ENCODE results near the gene MTX1.

DNA sequence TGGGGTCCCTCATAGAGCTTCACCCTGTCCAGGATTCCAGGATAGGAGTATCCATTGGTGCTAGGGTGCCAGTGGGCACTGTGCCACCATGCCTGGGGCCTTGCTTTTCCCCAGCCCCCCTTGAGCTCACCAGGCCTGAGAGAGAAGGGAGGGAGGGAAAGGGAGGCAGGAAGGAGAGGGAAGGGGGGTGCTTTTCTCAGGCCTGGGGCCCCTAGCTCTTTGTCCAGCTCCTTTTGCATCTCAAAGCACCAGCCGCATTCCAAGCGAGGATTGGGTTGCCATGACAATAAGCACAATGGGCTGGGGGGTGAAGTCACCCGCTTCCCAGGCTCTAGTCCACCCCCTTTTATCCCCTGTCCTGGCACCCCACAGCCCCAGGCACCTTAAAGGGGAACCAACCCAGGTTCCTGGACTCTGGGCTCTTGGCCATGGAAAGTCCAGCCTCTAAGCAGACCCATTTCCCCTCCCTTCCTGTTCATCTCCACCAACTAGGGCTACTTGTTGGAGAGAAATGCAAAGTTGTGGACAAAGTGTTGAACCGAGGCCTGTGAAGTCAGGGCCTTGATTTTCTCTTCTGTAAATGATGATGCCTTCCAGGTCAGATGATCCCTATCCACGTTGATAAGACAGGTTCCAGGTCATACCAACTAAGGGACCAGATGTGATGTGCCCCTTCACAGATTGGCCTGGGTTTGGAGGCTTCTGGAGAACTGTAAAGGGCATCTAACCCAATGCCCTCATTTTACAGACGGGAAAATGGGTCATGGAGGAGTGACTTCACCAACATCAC lies 12.2 kb upstream of the MTX1 start:
- TF ChIP-seq, protein P1, sequence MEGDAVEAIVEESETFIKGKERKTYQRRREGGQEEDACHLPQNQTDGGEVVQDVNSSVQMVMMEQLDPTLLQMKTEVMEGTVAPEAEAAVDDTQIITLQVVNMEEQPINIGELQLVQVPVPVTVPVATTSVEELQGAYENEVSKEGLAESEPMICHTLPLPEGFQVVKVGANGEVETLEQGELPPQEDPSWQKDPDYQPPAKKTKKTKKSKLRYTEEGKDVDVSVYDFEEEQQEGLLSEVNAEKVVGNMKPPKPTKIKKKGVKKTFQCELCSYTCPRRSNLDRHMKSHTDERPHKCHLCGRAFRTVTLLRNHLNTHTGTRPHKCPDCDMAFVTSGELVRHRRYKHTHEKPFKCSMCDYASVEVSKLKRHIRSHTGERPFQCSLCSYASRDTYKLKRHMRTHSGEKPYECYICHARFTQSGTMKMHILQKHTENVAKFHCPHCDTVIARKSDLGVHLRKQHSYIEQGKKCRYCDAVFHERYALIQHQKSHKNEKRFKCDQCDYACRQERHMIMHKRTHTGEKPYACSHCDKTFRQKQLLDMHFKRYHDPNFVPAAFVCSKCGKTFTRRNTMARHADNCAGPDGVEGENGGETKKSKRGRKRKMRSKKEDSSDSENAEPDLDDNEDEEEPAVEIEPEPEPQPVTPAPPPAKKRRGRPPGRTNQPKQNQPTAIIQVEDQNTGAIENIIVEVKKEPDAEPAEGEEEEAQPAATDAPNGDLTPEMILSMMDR (IDR thresholded peaks at IDR 0.05) = no peak
- no peak for TF ChIP-seq RFX5 (IDR thresholded peaks at IDR 0.05; ENCODE audit: low read length)
- TF ChIP-seq JUND (IDR thresholded peaks at IDR 0.05) = no peak
- no peak for TF ChIP-seq GATA2 (CRISPR knock-in tag; IDR thresholded peaks at IDR 0.05)
- no peak for TF ChIP-seq RAD21 (IDR thresholded peaks at IDR 0.05; ENCODE audit: low read length)
- TF ChIP-seq, protein P2, sequence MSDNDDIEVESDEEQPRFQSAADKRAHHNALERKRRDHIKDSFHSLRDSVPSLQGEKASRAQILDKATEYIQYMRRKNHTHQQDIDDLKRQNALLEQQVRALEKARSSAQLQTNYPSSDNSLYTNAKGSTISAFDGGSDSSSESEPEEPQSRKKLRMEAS (IDR thresholded peaks at IDR 0.05; ENCODE audit: low read depth) = no peak
- no peak for TF ChIP-seq EZH2phosphoT487 (IDR thresholded peaks at IDR 0.05; ENCODE audit: borderline replicate concordance, low read depth)

Data from SK-N-SH (cell line).